ENCODE results near the gene NEDD4L. TPM values are rescaled to one million over a fixed set of nuclear protein-coding genes. Genes with fewer than 3 reads are reported as not detected.

Gene NEDD4L
- total RNA-seq, 1 donor from 2014 or later, result 209 TPM

GRCh38 chr18:58163004-58163590 lies 119.1 kb downstream of the NEDD4L start:
- no peak for DNase-seq
- no peak overlapping the region for H3K4me3 Mint-ChIP-seq (ENCODE audit: unreplicated experiment)
- peaks cover 5% of the 10 kb centered on the region for H3K27me3 Mint-ChIP-seq (ENCODE audit: unreplicated experiment)
- H3K27ac Mint-ChIP-seq (ENCODE audit: unreplicated experiment), result no peak overlapping the region
- peaks cover 14% of the 10 kb centered on the region for H3K4me1 Mint-ChIP-seq (ENCODE audit: low read depth, unreplicated experiment)
- H3K36me3 Mint-ChIP-seq (ENCODE audit: unreplicated experiment), result no peaks in the 10 kb centered on the region
- H3K9me3 Mint-ChIP-seq (ENCODE audit: unreplicated experiment), result peaks cover 3% of the 10 kb centered on the region
- no peak for TF ChIP-seq CTCF (IDR thresholded peaks at IDR 0.05; ENCODE audit: partially characterized antibody, unreplicated experiment)

GRCh38 chr18:58166278-58166844 lies 122.3 kb downstream of the NEDD4L start:
- Mint-ChIP-seq H3K27ac (ENCODE audit: unreplicated experiment) (no peak overlapping the region), H3K27me3 (ENCODE audit: unreplicated experiment) (peaks cover 2% of the 10 kb centered on the region), H3K4me1 (ENCODE audit: low read depth, unreplicated experiment) (peaks cover 2% of the 10 kb centered on the region), H3K9me3 (ENCODE audit: unreplicated experiment) (peaks cover 5% of the 10 kb centered on the region), H3K36me3 (ENCODE audit: unreplicated experiment) (no peaks in the 10 kb centered on the region), H3K4me3 (ENCODE audit: unreplicated experiment) (no peak overlapping the region)
- no peak for DNase-seq
- no peak for TF ChIP-seq CTCF (IDR thresholded peaks at IDR 0.05; ENCODE audit: partially characterized antibody, unreplicated experiment)

- peaks cover 2% of the 10 kb centered on the region for H3K27me3 Mint-ChIP-seq (ENCODE audit: unreplicated experiment)
- no peak for DNase-seq
- H3K4me1 Mint-ChIP-seq (ENCODE audit: low read depth, unreplicated experiment), result peaks cover 4% of the 10 kb centered on the region
- no peak for TF ChIP-seq CTCF (IDR thresholded peaks at IDR 0.05; ENCODE audit: partially characterized antibody, unreplicated experiment)
- no peak overlapping the region for H3K27ac Mint-ChIP-seq (ENCODE audit: unreplicated experiment)
- H3K36me3 Mint-ChIP-seq (ENCODE audit: unreplicated experiment), result no peaks in the 10 kb centered on the region
- no peak overlapping the region for H3K4me3 Mint-ChIP-seq (ENCODE audit: unreplicated experiment)
- peaks cover 5% of the 10 kb centered on the region for H3K9me3 Mint-ChIP-seq (ENCODE audit: unreplicated experiment)
These were observed 123.0 kb downstream of the NEDD4L start for GRCh38 chr18:58167073-58167472.

GRCh38 chr18:58168221-58168620 lies 124.2 kb downstream of the NEDD4L start:
- no peaks in the 10 kb centered on the region for H3K36me3 Mint-ChIP-seq (ENCODE audit: unreplicated experiment)
- peaks cover 8% of the 10 kb centered on the region for H3K9me3 Mint-ChIP-seq (ENCODE audit: unreplicated experiment)
- peaks cover 10% of the 10 kb centered on the region for H3K4me1 Mint-ChIP-seq (ENCODE audit: low read depth, unreplicated experiment)

More at GRCh38 chr18:58168221-58168620, 124.2 kb downstream of the NEDD4L start:
- Mint-ChIP-seq H3K27me3 (ENCODE audit: unreplicated experiment) (peaks cover 2% of the 10 kb centered on the region), H3K4me3 (ENCODE audit: unreplicated experiment) (no peak overlapping the region), H3K27ac (ENCODE audit: unreplicated experiment) (no peak overlapping the region)
- no peak for DNase-seq
- no peak for TF ChIP-seq CTCF (IDR thresholded peaks at IDR 0.05; ENCODE audit: partially characterized antibody, unreplicated experiment)
